Smooth muscle cell (in vitro differentiated cells): ENCODE results near the gene NRN1. TPM values are rescaled to one million over a fixed set of nuclear protein-coding genes. Genes with fewer than 3 reads are reported as not detected.

Experiments used
- DNase-seq: peaks from one replicate; lab custom pipeline; 2025; ENCODE audit not compliant: unreplicated experiment; lab: John Stamatoyannopoulos, UW
- H2AFZ ChIP-seq: fragments of 200-600 bp; sonication (generic); 2 replicates; pipeline ENCODE4 v1.6.0; 2016; ENCODE audit warnings: antibody characterized with exemption, low read depth, mild to moderate bottlenecking
- H3F3A ChIP-seq: fragments of 200-600 bp; sonication (generic); 2 replicates; pipeline ENCODE4 v1.6.0; 2017; ENCODE audit warnings: antibody characterized with exemption, low read depth
- H3K27ac ChIP-seq: fragments of 200-600 bp; sonication (generic); 2 replicates; pipeline ENCODE4 v1.5.1; 2016; ENCODE audit warnings: low read depth, mild to moderate bottlenecking
- H3K27me3 ChIP-seq: fragments of 200-600 bp; sonication (generic); 2 replicates; pipeline ENCODE4 v1.6.1; 2016; ENCODE audit warnings: low read depth, mild to moderate bottlenecking
- H3K36me3 ChIP-seq: fragments of 200-600 bp; sonication (generic); 2 replicates; pipeline ENCODE4 v1.5.1; 2016; ENCODE audit warnings: low read depth
- H3K4me1 ChIP-seq: fragments of 200-600 bp; sonication (generic); 2 replicates; pipeline ENCODE4 v1.5.1; 2016; ENCODE audit warnings: low read depth
- H3K4me2 ChIP-seq: fragments of 200-600 bp; sonication (generic); 2 replicates; pipeline ENCODE4 v1.6.0; 2016; ENCODE audit warnings: mild to moderate bottlenecking
- H3K4me3 ChIP-seq: fragments of 200-600 bp; sonication (generic); 2 replicates; pipeline ENCODE4 v1.5.1; 2016; ENCODE audit warnings: mild to moderate bottlenecking
- H3K79me2 ChIP-seq: fragments of 200-600 bp; sonication (generic); 2 replicates; pipeline ENCODE4 v1.6.0; 2016; ENCODE audit warnings: low read depth, mild to moderate bottlenecking
- H3K9ac ChIP-seq: fragments of 200-600 bp; sonication (generic); 2 replicates; pipeline ENCODE4 v1.6.0; 2016; ENCODE audit warnings: low read depth
- H3K9me3 ChIP-seq: fragments of 200-600 bp; sonication (generic); replicated peaks from 2 replicates; pipeline ENCODE4 v1.5.1; 2016; ENCODE audit warnings: low read depth
- H4K20me1 ChIP-seq: fragments of 200-600 bp; sonication (generic); 2 replicates; pipeline ENCODE4 v1.6.0; 2016; ENCODE audit warnings: low read depth
- CTCF ChIP-seq: fragments of 200-600 bp; sonication (generic); IDR thresholded peaks from 2 replicates; pipeline ENCODE4 v1.5.1; 2017; ENCODE audit warnings: borderline replicate concordance, mild to moderate bottlenecking, antibody characterized with exemption; ENCODE audit not compliant: insufficient read depth, poor library complexity, severe bottlenecking
- WGBS: methylation state at CpG from one replicate; pipeline ENCODE4 v1.1.7; 2016; ENCODE audit warnings: low lambda C conversion rate; 5-methylcytosine and 5-hydroxymethylcytosine counted together
- polyA plus RNA-seq: library from polyadenylated mRNA; unstranded; fragments of >200 nt; fragmentation: Nextera tagmentation; extraction: Ambion mirVana; gene quantifications from 2 replicates; pipeline ENCODE4 v1.2.1, GENCODE V29; 2016
- total RNA-seq: library from RNA; depleted of rRNA; stranded (reverse); fragments of >200 nt; gene quantifications from 2 replicates; pipeline ENCODE4 v1.2.3, GENCODE V29; 2014

NRN1 gene
- total and polyA plus RNA-seq, 2 experiments from 2014 or later: 0.27 TPM; not detected in 1

GRCh38 chr6:5984150-5985089 lies 22.3 kb downstream of the NRN1 start:
- Histone ChIP-seq H3F3A (no peaks in the 10 kb centered on the region), H3K36me3 (no peaks in the 10 kb centered on the region), H3K9ac (no peak overlapping the region), H3K9me3 (no peaks in the 10 kb centered on the region), H3K4me1 (no peaks in the 10 kb centered on the region), H3K27ac (no peak overlapping the region), H3K4me3 (no peak overlapping the region), H4K20me1 (no peaks in the 10 kb centered on the region), H2AFZ (no peak overlapping the region), H3K79me2 (no peaks in the 10 kb centered on the region), H3K27me3 (peaks cover 43% of the 10 kb centered on the region), H3K4me2 (no peak overlapping the region)
- DNase-seq: no peak
- 93% methylated on average over 7 of the region's 7 CpGs for WGBS
- TF ChIP-seq CTCF: no peak

GRCh38 chr6:5981126-5982026 lies 25.3 kb downstream of the NRN1 start:
- Histone ChIP-seq H3K4me1 (no peaks in the 10 kb centered on the region), H3K4me3 (no peak overlapping the region), H3K4me2 (no peak overlapping the region), H3K9ac (no peak overlapping the region), H4K20me1 (no peaks in the 10 kb centered on the region), H3K9me3 (no peaks in the 10 kb centered on the region), H3K27ac (no peak overlapping the region), H3F3A (no peaks in the 10 kb centered on the region), H3K27me3 (peaks cover 27% of the 10 kb centered on the region), H3K79me2 (no peaks in the 10 kb centered on the region), H3K36me3 (no peaks in the 10 kb centered on the region), H2AFZ (no peak overlapping the region)
- WGBS: 86% methylated on average over 7 of the region's 7 CpGs
- TF ChIP-seq CTCF: no peak
- no peak for DNase-seq

GRCh38 chr6:5979650-5980420 lies 26.9 kb downstream of the NRN1 start:
- no peaks in the 10 kb centered on the region for H3F3A ChIP-seq
- no peaks in the 10 kb centered on the region for H4K20me1 ChIP-seq
- H3K27ac ChIP-seq: no peak overlapping the region
- no peaks in the 10 kb centered on the region for H3K4me1 ChIP-seq
- no peak for TF ChIP-seq CTCF
- no peaks in the 10 kb centered on the region for H3K9me3 ChIP-seq
- WGBS: 84% methylated on average over 9 of the region's 9 CpGs
- no peak overlapping the region for H3K9ac ChIP-seq
- H2AFZ ChIP-seq: no peak overlapping the region
- H3K4me2 ChIP-seq: no peak overlapping the region
- H3K4me3 ChIP-seq: no peak overlapping the region
- peaks cover 17% of the 10 kb centered on the region for H3K27me3 ChIP-seq
- H3K36me3 ChIP-seq: no peaks in the 10 kb centered on the region
- no peaks in the 10 kb centered on the region for H3K79me2 ChIP-seq
- no peak for DNase-seq
